Stimulated activated CD8-positive, alpha-beta memory T cell treated with anti-CD3 and anti-CD28 coated beads, Interleukin-15, amount 100 ng/mL, for 1 hour (primary cell): ENCODE measurements around the gene FOXP1.

ENCODE experiments used
- DNase-seq: peaks from one replicate; pipeline ENCODE4 v3.0.0-alpha.2; 2020; ENCODE audit warnings: low read depth

FOXP1 gene

GRCh38 chr3:71397046-71397445, 186.5 kb downstream of the FOXP1 start:
- no peak for DNase-seq

GRCh38 chr3:71395927-71396695, 187.4 kb downstream of the FOXP1 start:
- no peak for DNase-seq

GRCh38 chr3:71395470-71395869, 188.1 kb downstream of the FOXP1 start:
- DNase-seq: no peak

- no peak for DNase-seq
These were observed 189.8 kb downstream of the FOXP1 start for GRCh38 chr3:71393745-71394144.

GRCh38 chr3:71393093-71393492, 190.4 kb downstream of the FOXP1 start:
- DNase-seq: no peak

- DNase-seq: no peak
These were observed 191.3 kb downstream of the FOXP1 start for GRCh38 chr3:71392251-71392650.

- no peak for DNase-seq
These were observed 192.2 kb downstream of the FOXP1 start for GRCh38 chr3:71391361-71391760.

- DNase-seq: no peak
These were observed 193.5 kb downstream of the FOXP1 start for GRCh38 chr3:71389911-71390573.

- DNase-seq: no peak
These were observed 194.3 kb downstream of the FOXP1 start for GRCh38 chr3:71389191-71389590.

- DNase-seq: no peak
These were observed 194.9 kb downstream of the FOXP1 start for GRCh38 chr3:71388535-71389120.

- DNase-seq: no peak
These were observed 195.9 kb downstream of the FOXP1 start for GRCh38 chr3:71387586-71387985.

GRCh38 chr3:71384837-71385716, 198.5 kb downstream of the FOXP1 start:
- no peak for DNase-seq

GRCh38 chr3:71384388-71384787, 199.1 kb downstream of the FOXP1 start:
- DNase-seq: no peak

GRCh38 chr3:71380096-71380495, 203.4 kb downstream of the FOXP1 start:
- DNase-seq: no peak

GRCh38 chr3:71378509-71378908, 205.0 kb downstream of the FOXP1 start:
- no peak for DNase-seq

- no peak for DNase-seq
These were observed 206.6 kb downstream of the FOXP1 start for GRCh38 chr3:71376911-71377310.

GRCh38 chr3:71376503-71376902, 207.0 kb downstream of the FOXP1 start:
- DNase-seq: no peak

- DNase-seq: no peak
These were observed 208.9 kb downstream of the FOXP1 start for GRCh38 chr3:71374582-71374981.

GRCh38 chr3:71372911-71373637, 210.5 kb downstream of the FOXP1 start:
- DNase-seq: no peak

GRCh38 chr3:71372241-71372768, 211.2 kb downstream of the FOXP1 start:
- DNase-seq: no peak

- DNase-seq: no peak
These were observed 212.2 kb downstream of the FOXP1 start for GRCh38 chr3:71371282-71371681.
